GM19035 (cell line): ENCODE data around the gene PODNL1.
"Not testable (repeated sequence)": the region's sequence is repeated elsewhere in the genome, so short reads cannot be mapped to it uniquely, and the experiment has no call there.

Experiments used
- ATAC-seq: cut with Tn5 transposase; IDR thresholded peaks from one replicate; pipeline ENCODE4 v1.9.1; 2021; ENCODE audit not compliant: unreplicated experiment

The PODNL1 gene

GRCh38 chr19:13973479-13973878 is 35.3 kb upstream of the PODNL1 start:
- not testable (repeated sequence) for ATAC-seq

- no peak for ATAC-seq
These were observed 34.3 kb upstream of the PODNL1 start for GRCh38 chr19:13972368-13973155.

- not testable (repeated sequence) for ATAC-seq
These were observed 33.7 kb upstream of the PODNL1 start for GRCh38 chr19:13971868-13972267.

GRCh38 chr19:13969897-13970296 is 31.7 kb upstream of the PODNL1 start:
- ATAC-seq = no peak

GRCh38 chr19:13968999-13969398 is 30.8 kb upstream of the PODNL1 start:
- ATAC-seq = no peak

GRCh38 chr19:13968383-13968935 is 30.2 kb upstream of the PODNL1 start:
- ATAC-seq = no peak

GRCh38 chr19:13967206-13967605 is 29.0 kb upstream of the PODNL1 start:
- ATAC-seq = not testable (repeated sequence)

- ATAC-seq = no peak
These were observed 28.5 kb upstream of the PODNL1 start for GRCh38 chr19:13966684-13967128.

- ATAC-seq = no peak
These were observed 27.9 kb upstream of the PODNL1 start for GRCh38 chr19:13965926-13966683.

GRCh38 chr19:13965377-13965896 is 27.2 kb upstream of the PODNL1 start:
- no peak for ATAC-seq

GRCh38 chr19:13964776-13965175 is 26.6 kb upstream of the PODNL1 start:
- ATAC-seq = no peak

GRCh38 chr19:13963603-13964105 is 25.4 kb upstream of the PODNL1 start:
- ATAC-seq = no peak

- ATAC-seq = no peak
These were observed 24.7 kb upstream of the PODNL1 start for GRCh38 chr19:13962699-13963602.

GRCh38 chr19:13961826-13962698 is 23.8 kb upstream of the PODNL1 start:
- no peak for ATAC-seq

- no peak for ATAC-seq
These were observed 22.9 kb upstream of the PODNL1 start for GRCh38 chr19:13960863-13961784.

- no peak for ATAC-seq
These were observed 22.0 kb upstream of the PODNL1 start for GRCh38 chr19:13959962-13960862.
